ENCODE data around the gene PRUNE1. TPM values are rescaled to one million over a fixed set of nuclear protein-coding genes. Genes with fewer than 3 reads are reported as not detected.

Gene PRUNE1, protein sequence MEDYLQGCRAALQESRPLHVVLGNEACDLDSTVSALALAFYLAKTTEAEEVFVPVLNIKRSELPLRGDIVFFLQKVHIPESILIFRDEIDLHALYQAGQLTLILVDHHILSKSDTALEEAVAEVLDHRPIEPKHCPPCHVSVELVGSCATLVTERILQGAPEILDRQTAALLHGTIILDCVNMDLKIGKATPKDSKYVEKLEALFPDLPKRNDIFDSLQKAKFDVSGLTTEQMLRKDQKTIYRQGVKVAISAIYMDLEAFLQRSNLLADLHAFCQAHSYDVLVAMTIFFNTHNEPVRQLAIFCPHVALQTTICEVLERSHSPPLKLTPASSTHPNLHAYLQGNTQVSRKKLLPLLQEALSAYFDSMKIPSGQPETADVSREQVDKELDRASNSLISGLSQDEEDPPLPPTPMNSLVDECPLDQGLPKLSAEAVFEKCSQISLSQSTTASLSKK
- 25.0 TPM for total RNA-seq

GRCh38 chr1:151008244-151009205 lies at the start of gene PRUNE1:
Gene PRUNE1, plus strand, starts transcription at chr1:151008449. Its CDS starts 184 bp downstream, at chr1:151008633.

GRCh38 chr1:150974580-150975478 lies 33.4 kb upstream of the PRUNE1 start, which contains the start of gene CERS2:
Gene CERS2, minus strand, starts transcription at chr1:150974835. Its CDS starts 5,745 bp downstream, at chr1:150969090.

DNA sequence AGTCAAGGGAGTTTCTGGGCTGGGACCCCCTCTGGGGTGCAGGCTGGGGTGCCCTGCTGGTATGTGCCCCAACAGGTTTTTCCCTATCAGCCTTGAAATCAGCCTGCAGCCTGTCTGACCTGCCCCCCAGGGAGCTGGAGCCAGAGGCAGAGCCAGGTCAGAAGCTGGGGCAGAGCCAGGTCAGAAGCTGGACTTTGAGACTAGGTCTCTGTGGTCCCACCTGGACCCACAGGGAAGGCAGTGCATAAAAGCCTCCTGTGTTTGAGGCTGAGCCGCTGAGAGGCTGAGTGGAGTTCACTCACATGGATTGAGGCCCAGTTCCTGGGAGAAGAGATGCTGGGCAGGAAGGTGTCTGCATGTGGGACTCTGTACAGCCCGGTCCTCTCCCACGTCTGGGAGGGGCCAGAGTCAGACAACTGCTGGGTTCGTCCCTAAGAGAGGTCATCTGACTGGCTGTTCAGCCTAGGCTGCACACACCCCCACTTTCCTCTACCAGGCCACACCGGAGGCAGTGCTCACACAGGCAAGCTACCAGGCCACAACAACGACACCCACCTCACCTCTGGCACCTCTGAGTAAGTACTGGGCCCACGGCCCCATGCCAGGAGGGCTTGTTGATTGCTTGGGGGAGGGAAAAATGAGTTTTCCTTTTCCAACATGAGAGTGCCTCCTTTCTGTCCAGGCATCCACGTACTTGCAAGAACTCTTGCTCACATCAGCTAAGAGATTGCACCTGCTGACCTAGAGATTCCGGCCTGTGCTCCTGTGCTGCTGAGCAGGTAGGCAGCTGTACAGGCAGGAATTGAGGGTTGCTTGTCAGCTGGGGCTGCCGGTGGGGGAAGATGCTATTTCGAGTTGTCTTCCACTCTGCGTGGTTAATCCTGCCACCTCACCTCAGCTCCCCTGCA lies 26.2 kb upstream of the PRUNE1 start, which contains the start of gene ANXA9:
Gene ANXA9, plus strand, starts transcription at position 488 of the 908 bp plus-strand sequence. CDS start 814 bp downstream, outside the sequence.

GRCh38 chr1:151006327-151007052 lies 1.8 kb upstream of the PRUNE1 start, which contains the start of gene MINDY1:
Gene MINDY1, minus strand, starts transcription at chr1:151006902. Its CDS starts 4,285 bp downstream, at chr1:151002617.

GRCh38 chr1:151036356-151036755 lies 28.1 kb downstream of the PRUNE1 start, which contains the start of gene BNIPL:
Gene BNIPL, plus strand, starts transcription at chr1:151036586. Its CDS starts 140 bp downstream, at chr1:151036726.

GRCh38 chr1:151047591-151047924 lies 39.3 kb downstream of the PRUNE1 start, which contains the start of gene C1orf56:
Gene C1orf56, plus strand, starts transcription at chr1:151047751. Its CDS starts 97 bp downstream, at chr1:151047848.

GRCh38 chr1:151059109-151060006 lies 51.1 kb downstream of the PRUNE1 start, which contains the start of gene CDC42SE1:
Gene CDC42SE1, minus strand, starts transcription at chr1:151059622. Its CDS starts 3,892 bp downstream, at chr1:151055730.

GRCh38 chr1:151060007-151060656 lies 51.9 kb downstream of the PRUNE1 start, which contains the start of gene MLLT11:
Gene MLLT11, plus strand, starts transcription at chr1:151060397. Its CDS starts 6,828 bp downstream, at chr1:151067225.

DNA sequence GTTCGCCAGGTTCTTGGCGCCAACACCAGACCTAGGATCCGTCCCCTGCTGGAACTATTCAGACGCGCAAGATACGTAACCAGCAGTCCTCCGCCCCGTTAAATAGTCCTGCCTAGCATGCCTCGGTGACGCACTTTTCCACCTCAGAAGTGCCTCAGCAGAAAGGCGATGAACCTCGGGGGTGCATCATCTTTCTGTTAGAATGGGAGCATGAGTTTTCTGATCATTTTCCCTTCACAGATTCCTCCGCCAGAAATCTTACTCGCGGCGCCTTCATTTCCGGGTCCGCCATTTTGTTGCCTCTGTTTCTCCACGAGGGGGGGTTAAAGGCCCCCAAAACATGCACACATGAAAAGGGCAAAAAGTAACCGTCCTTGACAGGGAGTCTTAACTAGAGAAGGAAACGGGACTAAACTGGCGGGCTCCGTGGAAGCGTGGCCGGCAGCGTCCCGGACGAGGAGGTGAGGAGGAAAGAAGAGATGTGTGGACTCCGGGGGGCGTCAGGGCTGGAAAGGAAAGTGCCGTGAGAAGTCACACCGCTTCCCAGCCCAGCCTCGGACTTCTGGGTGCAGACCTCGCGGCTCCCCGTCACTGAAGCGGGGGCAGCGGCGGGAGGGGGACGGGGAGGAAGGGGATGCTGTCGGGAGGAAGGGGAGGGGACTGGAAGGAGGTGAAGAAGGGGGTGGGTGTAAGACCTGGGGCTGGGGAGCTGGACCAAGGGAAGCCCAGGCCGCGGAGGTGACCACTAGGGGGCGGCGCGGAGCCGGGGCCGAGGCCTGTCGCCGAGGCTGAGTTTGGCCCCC lies 62.4 kb downstream of the PRUNE1 start, which contains the start of gene GABPB2:
Gene GABPB2, plus strand, starts transcription at position 288 of the 803 bp plus-strand sequence. CDS start 17,429 bp downstream, outside the sequence.

Small RNA genes within 50 kb of the gene (small RNA-seq; reads per million reads assigned to genes)
- not detected for gene RNU6-884P (ENCODE audit: low replicate concordance)

Other genes starting within 250 kb of the PRUNE1 start
- 4.4 TPM for gene CTSS, start 242.7 kb upstream of the PRUNE1 start, total RNA-seq
- gene CTSK, start 200.2 kb upstream of the PRUNE1 start, total RNA-seq = 5.3 TPM
- 45.1 TPM for gene ARNT, start 131.8 kb upstream of the PRUNE1 start, total RNA-seq
- gene CTXND2, start 121.3 kb upstream of the PRUNE1 start, total RNA-seq = not detected
- 78.3 TPM for gene SETDB1, start 82.1 kb upstream of the PRUNE1 start, total RNA-seq
- 36.0 TPM for gene CERS2, start 33.6 kb upstream of the PRUNE1 start, total RNA-seq
- gene ANXA9, start 26.2 kb upstream of the PRUNE1 start, total RNA-seq = not detected
- gene MINDY1, start 1.5 kb upstream of the PRUNE1 start, total RNA-seq = 14.4 TPM
- 0.31 TPM for gene BNIPL, start 28.1 kb downstream of the PRUNE1 start, total RNA-seq
- 4.1 TPM for gene C1orf56, start 39.3 kb downstream of the PRUNE1 start, total RNA-seq
- 44.1 TPM for gene CDC42SE1, start 51.2 kb downstream of the PRUNE1 start, total RNA-seq
- gene MLLT11, start 51.9 kb downstream of the PRUNE1 start, total RNA-seq = 72.9 TPM
- gene GABPB2, start 62.3 kb downstream of the PRUNE1 start, total RNA-seq = 13.8 TPM
- gene SEMA6C, start 138.2 kb downstream of the PRUNE1 start, total RNA-seq = 40.1 TPM
- 0.94 TPM for gene TNFAIP8L2, start 148.2 kb downstream of the PRUNE1 start, total RNA-seq
- 17.2 TPM for gene LYSMD1, start 157.5 kb downstream of the PRUNE1 start, total RNA-seq
- gene SCNM1, start 157.7 kb downstream of the PRUNE1 start, total RNA-seq = 23.2 TPM
- gene TMOD4, start 167.5 kb downstream of the PRUNE1 start, total RNA-seq = not detected
- gene VPS72, start 181.7 kb downstream of the PRUNE1 start, total RNA-seq = 63.2 TPM
- 95.8 TPM for gene PIP5K1A, start 190.1 kb downstream of the PRUNE1 start, total RNA-seq
- 82.3 TPM for gene PSMD4, start 246.3 kb downstream of the PRUNE1 start, total RNA-seq